Midbrain (tissue), 1 donor: ENCODE data around the gene BPIFB2.
"Not testable (repeated sequence)": the region's sequence is repeated elsewhere in the genome, so short reads cannot be mapped to it uniquely, and the experiment has no call there.

ENCODE experiments used
- DNase-seq: peaks from one replicate; lab custom pipeline; 2025; lab: John Stamatoyannopoulos, UW

The BPIFB2 gene, protein sequence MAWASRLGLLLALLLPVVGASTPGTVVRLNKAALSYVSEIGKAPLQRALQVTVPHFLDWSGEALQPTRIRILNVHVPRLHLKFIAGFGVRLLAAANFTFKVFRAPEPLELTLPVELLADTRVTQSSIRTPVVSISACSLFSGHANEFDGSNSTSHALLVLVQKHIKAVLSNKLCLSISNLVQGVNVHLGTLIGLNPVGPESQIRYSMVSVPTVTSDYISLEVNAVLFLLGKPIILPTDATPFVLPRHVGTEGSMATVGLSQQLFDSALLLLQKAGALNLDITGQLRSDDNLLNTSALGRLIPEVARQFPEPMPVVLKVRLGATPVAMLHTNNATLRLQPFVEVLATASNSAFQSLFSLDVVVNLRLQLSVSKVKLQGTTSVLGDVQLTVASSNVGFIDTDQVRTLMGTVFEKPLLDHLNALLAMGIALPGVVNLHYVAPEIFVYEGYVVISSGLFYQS

DNA sequence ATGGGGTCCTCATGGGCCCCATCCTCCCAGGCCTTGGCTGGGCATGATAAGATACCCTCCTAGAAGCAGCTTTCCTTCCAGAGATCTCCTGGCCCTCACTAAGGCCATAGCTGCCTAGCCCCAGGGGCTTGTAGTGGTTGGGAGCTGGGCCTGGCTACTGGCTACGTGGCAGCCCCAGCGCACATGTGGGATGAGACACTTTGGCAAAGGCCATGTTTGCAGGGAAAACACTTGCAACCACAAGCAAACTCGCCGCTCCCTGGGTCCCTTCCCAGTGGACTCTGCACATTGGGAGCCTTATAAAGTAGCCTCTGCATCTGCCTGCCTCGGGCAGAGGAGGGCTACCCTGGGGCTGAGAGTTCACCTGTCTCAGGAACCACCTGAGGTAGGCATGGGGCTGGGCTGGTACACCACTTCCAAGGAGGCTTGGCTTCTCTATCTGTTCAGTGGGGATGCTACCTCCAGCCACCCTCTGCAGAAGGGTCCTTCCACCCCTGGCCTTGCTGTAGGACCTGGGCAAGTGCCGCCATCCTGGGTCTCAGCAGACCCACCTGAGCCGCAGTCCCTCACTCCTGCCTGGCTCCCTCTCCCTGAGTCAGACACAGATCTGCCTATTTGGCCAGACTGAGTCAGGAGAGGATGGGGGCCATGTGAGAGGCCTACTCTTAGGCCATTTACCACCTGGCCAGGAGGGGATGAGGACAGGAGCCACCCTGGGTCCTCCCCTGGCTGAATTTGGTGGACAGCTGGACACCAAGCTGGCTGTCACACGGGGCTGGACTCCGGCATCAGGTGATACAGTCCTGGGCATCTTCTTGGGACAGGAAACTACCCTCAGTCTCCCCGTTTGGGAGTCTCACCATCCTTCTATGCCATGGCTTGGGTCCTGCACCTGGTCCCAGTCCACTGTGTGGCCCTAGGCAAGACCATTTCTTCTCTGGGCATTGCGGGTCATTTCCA is at the start of gene BPIFB2:
TSS of gene BPIFB2 (plus strand) at position 329 of the 960 bp plus-strand sequence. CDS start 871 bp downstream, outside the sequence.
- DNase-seq, result no peak

GRCh38 chr20:32958574-32958973 is 48.9 kb upstream of the BPIFB2 start:
- no peak for DNase-seq

GRCh38 chr20:32959351-32960221 is 47.9 kb upstream of the BPIFB2 start:
- no peak for DNase-seq

DNA sequence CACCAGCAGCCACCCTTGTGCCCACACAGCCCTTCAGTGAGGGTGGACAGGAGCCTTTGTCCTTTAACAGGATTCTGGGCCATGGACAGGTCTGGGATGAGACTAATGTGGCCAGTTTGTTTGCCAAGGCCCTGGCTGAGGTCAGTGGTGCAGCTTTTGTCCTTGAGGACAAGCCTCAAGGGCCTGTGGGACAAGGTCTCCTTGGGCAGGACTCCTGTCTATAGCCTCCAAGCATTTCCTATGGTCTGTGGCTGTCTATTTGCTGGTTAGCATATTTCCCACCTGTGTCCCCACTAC is 47.3 kb upstream of the BPIFB2 start:
- DNase-seq, result no peak

- DNase-seq, result no peak
These were observed 46.4 kb upstream of the BPIFB2 start for GRCh38 chr20:32960849-32961731.

DNA sequence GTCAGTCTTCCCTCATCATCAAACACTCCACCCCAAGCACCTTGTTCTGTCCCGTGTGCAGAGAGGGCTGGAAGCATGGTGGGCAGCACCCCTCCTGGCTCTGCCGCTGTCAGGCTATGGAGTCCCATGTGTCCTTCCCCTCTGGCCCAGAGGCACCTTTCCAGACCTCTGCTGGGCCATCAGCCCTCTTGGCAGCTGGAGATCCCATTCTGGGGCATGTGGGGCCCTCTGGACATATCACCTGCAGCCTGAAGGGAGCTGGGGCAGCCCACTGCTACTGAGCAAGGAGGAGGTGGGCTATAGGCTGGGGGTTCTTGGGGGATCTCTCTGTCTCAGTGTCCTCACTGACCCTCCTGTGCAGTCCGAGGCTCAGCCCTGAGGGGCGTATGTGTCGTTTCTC is 45.5 kb upstream of the BPIFB2 start:
- DNase-seq, result no peak

DNA sequence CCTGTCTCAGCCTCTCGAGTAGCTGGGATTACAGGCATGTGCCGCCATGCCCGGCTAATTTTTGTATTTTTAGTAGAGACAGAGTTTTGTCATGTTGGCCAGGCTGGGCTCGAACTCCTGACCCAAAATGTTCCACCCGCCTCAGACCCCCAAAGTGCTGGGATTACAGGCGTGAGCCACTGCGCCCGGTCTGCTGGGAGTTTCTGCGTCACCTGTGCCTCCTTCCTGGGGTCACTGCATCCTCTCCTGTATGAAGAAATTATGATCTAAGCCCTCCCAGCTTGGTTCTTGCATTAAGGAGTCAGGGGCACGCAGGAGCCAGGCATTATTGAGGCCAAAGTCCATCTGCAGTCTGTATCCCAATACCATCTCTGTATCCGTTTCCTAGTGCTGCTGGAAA is 44.9 kb upstream of the BPIFB2 start:
- not testable (repeated sequence) for DNase-seq

- DNase-seq, result no peak
These were observed 44.3 kb upstream of the BPIFB2 start for GRCh38 chr20:32963176-32963575.

GRCh38 chr20:32964575-32964974 is 42.9 kb upstream of the BPIFB2 start:
- DNase-seq, result no peak

GRCh38 chr20:32965115-32965514 is 42.4 kb upstream of the BPIFB2 start:
- DNase-seq, result no peak

DNA sequence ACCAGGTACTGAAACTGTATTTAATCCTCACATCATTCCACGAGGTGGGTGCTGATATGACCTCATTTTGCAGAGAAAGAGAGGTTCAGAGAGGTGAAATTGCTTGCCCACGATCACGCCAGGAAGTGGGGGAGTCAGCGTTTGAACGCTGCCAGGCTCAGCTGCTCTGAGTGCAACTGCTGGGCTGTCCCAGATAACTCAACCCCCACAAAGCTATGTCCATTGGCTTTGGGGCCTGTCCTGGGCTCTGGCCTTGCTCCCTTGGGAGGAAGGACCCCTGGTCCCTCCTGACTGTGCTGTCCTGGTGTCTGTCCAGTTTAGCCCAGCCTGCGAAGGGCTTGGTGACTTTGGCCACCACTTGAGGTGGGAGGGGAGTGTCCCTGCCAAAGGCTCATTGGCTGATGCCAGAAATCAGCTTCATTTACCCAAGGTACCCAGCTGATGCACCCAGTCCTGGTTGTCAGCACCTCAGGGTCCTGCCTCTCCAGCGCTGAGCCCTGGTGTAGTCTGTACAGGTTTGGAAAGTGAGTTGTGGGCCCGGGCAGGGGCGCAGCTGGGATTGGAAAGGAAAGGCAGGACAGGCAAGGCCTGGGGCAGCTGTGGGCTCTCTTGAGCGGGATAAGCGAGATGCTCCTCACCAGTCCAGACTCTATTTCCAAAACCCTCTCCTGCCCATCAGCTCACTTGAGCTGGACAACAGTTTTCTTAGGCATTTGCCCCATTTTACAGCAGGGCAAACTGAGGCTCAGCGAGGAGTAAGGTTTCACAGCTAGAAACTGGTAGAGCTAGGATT is 41.7 kb upstream of the BPIFB2 start:
- no peak for DNase-seq

- no peak for DNase-seq
These were observed 41.1 kb upstream of the BPIFB2 start for GRCh38 chr20:32966382-32966781.

- DNase-seq, result no peak
These were observed 40.4 kb upstream of the BPIFB2 start for GRCh38 chr20:32966881-32967781.

DNA sequence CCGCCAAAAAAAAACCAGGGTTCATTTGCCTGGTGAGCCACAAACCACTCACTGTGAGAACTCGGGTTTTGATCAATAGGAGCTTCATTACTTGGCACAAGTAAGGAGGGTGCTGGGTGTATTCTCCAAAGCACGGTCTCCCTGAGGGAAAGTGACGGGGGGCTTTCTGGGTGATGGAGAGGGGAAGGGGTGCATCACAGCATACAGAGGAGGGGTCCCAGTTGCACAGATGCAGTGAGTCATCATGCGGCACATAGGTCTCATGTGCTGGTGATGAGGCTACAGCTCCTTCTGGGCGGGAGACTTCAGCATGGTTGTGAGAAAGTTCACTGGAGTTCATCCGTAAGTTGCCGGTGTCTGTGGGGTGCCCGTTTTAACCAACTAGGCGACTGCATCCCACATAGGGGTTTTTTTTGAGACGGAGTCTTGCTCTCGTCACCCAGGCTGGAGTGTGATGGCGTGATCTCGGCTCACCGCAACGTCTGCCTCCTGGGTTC is 39.5 kb upstream of the BPIFB2 start:
- no peak for DNase-seq

DNA sequence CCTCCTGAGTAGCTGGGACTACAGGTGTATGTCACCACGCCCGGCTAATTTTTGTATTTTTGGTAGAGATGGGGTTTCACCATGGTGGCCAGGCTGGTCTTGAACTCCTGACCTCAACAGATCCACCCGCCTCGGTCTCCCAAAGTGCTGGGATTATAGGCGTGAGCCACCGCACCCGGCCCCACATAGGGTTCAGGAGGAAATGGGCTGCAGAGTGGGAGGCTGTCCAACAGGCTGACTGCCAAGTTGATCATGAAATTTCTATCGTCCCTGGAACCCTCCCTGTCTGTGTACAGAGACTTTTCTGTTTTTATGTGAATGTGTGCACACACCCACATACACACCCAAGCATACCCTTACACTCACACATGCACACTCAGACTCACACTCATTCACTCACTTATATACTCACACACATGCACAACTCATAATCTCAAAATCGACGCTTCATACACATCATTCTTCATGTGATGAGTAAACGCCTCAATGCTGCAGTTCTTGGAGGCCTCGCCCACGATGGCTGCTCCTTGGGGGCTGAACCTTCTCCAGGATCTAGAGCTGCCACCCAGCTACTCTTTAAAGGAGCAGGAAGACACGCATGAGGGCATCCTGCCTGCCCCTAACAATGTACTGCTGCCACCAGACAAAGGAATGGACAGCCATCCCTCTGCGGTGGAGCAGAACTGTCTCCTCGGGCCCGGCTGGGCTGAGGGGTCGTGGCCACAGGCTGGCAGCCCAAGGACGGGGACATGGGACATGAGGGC is 38.8 kb upstream of the BPIFB2 start:
- DNase-seq, result no peak

DNA sequence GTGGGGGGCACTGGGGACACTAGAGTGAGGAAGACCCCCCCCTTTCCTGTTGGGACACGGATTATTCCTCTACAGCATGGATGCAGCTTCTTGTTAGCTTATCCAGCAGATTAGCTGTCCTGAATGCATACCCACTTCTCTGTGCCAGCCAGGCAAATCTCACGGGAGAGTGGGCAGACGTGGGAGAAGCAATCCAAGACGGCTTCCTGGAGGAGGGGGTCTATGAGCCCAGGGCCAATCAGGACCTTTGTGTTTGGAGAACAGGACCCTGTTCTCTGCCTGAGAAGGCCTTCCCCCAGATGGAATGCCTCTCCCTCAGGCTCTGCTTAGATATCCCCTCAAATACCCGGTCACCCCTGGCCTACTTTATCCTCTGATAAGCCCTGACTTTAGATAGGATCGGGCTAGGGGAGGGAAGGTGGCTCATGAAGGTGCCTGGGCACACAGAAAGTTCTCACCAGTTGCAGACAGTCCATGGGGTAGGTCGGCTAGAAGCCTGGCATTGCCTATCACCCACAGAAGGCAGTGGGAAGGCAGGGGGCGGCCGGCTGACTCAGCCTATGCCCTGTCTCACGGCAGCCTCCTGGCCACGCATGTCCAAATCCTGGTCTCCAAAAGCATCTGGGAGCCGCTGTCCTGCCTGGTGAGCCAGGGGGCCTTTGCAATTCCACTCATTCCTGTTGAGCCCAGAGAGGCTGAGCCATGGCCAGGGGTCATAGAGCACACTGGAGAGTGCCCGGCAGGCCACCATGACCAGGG is 38.0 kb upstream of the BPIFB2 start:
- DNase-seq, result no peak
